ENCODE data around the gene SPOCK2.

SPOCK2 gene

DNA sequence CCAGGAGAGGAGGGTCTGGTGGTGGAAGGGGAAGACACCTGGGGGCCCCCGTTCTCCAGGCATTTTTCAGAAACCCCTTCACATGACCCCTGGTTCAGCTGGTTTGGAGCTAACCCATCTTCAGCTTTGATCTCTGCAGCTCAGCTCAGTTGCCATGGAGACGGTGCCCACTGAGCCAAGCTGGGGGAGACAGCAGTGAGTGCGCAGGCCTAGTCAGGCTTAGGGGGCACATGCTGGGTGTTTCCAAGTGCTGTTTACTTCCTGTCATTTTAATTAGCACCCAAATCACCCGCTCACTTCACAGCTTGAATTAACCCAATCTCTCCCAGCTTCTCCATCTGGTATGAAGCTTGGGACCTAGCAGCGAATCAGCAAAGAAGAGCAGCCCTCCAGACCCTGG lies 9.0 kb downstream of the SPOCK2 start:
- Histone ChIP-seq H3K4me3 (ENCODE audit: low read depth, low read length) (no peak overlapping the region), H3K4me1 (ENCODE audit: control insufficient read depth, insufficient read depth, low read length) (no peaks in the 10 kb centered on the region), H3K36me3 (ENCODE audit: control insufficient read depth in 2 of 2, insufficient read depth in 1 of 2, low read length in 2 of 2) (no peaks in the 10 kb centered on the region), H3K27ac (ENCODE audit: extremely low read depth, low read depth, low read length) (no peak overlapping the region), H3K9me3 (ENCODE audit: control insufficient read depth, insufficient read depth, low read depth, low read length) (no peaks in the 10 kb centered on the region)
- ChIA-PET CTCF (interaction anchor here (0.5 to 1.9 kb wide), 3 partner anchors 9 to 1861 kb away, joined by 3 to 6 read pairs (median 5); no protein-coding TSS in a partner anchor), POLR2A (no interaction called here)
- TF ChIP-seq ZIC2 (tag by site-specific recombination; IDR thresholded peaks at IDR 0.05) = peak; percentile 47
- TF ChIP-seq ZNF184 (tag by site-specific recombination; IDR thresholded peaks at IDR 0.05) = no peak
- TF ChIP-seq, protein P1, sequence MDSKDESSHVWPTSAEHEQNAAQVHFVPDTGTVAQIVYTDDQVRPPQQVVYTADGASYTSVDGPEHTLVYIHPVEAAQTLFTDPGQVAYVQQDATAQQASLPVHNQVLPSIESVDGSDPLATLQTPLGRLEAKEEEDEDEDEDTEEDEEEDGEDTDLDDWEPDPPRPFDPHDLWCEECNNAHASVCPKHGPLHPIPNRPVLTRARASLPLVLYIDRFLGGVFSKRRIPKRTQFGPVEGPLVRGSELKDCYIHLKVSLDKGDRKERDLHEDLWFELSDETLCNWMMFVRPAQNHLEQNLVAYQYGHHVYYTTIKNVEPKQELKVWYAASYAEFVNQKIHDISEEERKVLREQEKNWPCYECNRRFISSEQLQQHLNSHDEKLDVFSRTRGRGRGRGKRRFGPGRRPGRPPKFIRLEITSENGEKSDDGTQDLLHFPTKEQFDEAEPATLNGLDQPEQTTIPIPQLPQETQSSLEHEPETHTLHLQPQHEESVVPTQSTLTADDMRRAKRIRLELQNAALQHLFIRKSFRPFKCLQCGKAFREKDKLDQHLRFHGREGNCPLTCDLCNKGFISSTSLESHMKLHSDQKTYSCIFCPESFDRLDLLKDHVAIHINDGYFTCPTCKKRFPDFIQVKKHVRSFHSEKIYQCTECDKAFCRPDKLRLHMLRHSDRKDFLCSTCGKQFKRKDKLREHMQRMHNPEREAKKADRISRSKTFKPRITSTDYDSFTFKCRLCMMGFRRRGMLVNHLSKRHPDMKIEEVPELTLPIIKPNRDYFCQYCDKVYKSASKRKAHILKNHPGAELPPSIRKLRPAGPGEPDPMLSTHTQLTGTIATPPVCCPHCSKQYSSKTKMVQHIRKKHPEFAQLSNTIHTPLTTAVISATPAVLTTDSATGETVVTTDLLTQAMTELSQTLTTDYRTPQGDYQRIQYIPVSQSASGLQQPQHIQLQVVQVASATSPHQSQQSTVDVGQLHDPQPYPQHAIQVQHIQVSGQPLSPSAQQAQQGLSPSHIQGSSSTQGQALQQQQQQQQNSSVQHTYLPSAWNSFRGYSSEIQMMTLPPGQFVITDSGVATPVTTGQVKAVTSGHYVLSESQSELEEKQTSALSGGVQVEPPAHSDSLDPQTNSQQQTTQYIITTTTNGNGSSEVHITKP (tag by site-specific recombination; IDR thresholded peaks at IDR 0.05) = peak; percentile 48; the same call in 1 of the 2 replicates
- TF ChIP-seq, protein P2, sequence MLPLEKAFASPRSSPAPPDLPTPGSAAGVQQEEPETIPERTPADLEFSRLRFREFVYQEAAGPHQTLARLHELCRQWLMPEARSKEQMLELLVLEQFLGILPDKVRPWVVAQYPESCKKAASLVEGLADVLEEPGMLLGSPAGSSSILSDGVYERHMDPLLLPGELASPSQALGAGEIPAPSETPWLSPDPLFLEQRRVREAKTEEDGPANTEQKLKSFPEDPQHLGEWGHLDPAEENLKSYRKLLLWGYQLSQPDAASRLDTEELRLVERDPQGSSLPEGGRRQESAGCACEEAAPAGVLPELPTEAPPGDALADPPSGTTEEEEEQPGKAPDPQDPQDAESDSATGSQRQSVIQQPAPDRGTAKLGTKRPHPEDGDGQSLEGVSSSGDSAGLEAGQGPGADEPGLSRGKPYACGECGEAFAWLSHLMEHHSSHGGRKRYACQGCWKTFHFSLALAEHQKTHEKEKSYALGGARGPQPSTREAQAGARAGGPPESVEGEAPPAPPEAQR (tag by site-specific recombination; IDR thresholded peaks at IDR 0.05) = no peak

DNA sequence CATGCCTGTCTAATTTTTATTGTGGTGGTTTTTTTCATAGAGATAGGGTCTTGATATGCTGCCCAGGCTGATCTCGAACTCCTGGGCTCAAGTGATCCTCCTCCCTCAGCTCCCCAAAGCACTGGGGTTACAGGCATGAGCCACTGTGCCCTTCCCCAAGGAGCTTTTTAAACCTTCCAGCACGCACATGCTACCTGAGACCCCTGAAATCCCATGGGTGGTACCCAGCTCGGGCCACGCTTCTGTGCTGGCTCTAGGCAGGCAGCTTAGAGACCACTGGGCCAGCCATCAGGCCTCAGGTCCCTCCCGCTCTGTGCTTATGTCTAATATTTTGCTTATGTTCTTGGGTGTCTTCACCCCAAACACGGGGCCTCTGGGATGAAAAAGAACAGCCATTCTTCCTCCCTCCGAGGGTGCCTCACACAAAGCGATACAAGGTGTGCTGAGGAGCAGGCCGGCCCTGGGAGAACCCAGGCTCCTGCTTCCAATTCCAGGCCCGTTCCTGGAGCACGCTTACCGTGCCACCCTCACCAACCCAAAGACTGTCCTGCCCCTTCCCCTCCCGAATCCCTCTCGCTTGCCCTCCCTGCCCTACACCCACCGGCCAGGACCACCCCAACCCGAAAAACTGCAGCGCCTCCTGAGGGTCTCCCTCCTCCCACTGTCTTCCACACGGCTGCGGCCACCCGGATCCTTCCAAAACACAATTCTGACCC lies 10.9 kb downstream of the SPOCK2 start:
- no peak for TF ChIP-seq WT1 (tag by site-specific recombination; IDR thresholded peaks at IDR 0.05)
- 0 out of 2 replicates have a peak, but pooled peaks have one; percentile 18 for TF ChIP-seq ZNF121 (tag by site-specific recombination; IDR thresholded peaks at IDR 0.05)
- POLR2A ChIA-PET = no interaction called here
- Histone ChIP-seq H3K36me3 (ENCODE audit: control insufficient read depth in 2 of 2, insufficient read depth in 1 of 2, low read length in 2 of 2) (no peaks in the 10 kb centered on the region), H3K27ac (ENCODE audit: extremely low read depth, low read depth, low read length) (no peak overlapping the region), H3K9me3 (ENCODE audit: control insufficient read depth, insufficient read depth, low read depth, low read length) (no peaks in the 10 kb centered on the region), H3K4me3 (ENCODE audit: low read depth, low read length) (no peak overlapping the region), H3K4me1 (ENCODE audit: control insufficient read depth, insufficient read depth, low read length) (no peaks in the 10 kb centered on the region)
- CTCF ChIA-PET = interaction anchor here (0.9 to 1.0 kb wide), 2 partner anchors 11 to 13 kb away, joined by 3 to 4 read pairs; partner anchors contain the start of gene SPOCK2

DNA sequence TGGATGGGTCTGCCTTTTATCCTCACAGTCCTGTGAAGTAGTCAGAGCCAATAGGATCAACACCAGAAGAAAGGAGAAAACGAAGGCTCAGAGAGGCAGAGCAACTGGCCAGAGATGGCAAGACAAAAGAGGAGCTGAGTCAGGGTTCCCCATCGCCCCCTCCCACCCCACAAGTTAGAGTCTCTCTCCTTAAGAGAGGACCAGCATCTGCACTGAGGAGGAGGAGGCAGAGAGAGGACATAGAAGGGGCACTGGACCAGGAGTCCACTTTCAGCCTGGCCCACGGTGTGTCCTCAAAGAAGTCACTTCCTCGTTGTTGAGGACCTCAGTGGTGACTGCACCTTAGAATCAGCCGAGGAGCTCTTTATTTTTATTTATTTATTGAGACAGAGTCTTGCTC lies 11.6 kb downstream of the SPOCK2 start:
- H3K9me3 ChIP-seq (ENCODE audit: control insufficient read depth, insufficient read depth, low read depth, low read length) = no peaks in the 10 kb centered on the region
- no peaks in the 10 kb centered on the region for H3K4me1 ChIP-seq (ENCODE audit: control insufficient read depth, insufficient read depth, low read length)
- no peak for TF ChIP-seq SP7 (tag by site-specific recombination; IDR thresholded peaks at IDR 0.05)
- no peak for TF ChIP-seq ZNF157 (tag by site-specific recombination; IDR thresholded peaks at IDR 0.05)
- no peak for TF ChIP-seq ZBTB7A (tag by site-specific recombination; IDR thresholded peaks at IDR 0.05; ENCODE audit: low read depth)
- TF ChIP-seq ZNF626 (tag by site-specific recombination; IDR thresholded peaks at IDR 0.05) = no peak
- no peak for TF ChIP-seq HOXC10 (CRISPR knock-in tag; IDR thresholded peaks at IDR 0.05)
- no peak overlapping the region for H3K4me3 ChIP-seq (ENCODE audit: low read depth, low read length)
- POLR2A ChIA-PET = no interaction called here
- H3K27ac ChIP-seq (ENCODE audit: extremely low read depth, low read depth, low read length) = no peak overlapping the region
- H3K36me3 ChIP-seq (ENCODE audit: control insufficient read depth in 2 of 2, insufficient read depth in 1 of 2, low read length in 2 of 2) = no peaks in the 10 kb centered on the region
- CTCF ChIA-PET = interaction anchor here (0.9 to 1.0 kb wide), 2 partner anchors 12 to 14 kb away, joined by 3 to 4 read pairs; partner anchors contain the start of gene SPOCK2

DNA sequence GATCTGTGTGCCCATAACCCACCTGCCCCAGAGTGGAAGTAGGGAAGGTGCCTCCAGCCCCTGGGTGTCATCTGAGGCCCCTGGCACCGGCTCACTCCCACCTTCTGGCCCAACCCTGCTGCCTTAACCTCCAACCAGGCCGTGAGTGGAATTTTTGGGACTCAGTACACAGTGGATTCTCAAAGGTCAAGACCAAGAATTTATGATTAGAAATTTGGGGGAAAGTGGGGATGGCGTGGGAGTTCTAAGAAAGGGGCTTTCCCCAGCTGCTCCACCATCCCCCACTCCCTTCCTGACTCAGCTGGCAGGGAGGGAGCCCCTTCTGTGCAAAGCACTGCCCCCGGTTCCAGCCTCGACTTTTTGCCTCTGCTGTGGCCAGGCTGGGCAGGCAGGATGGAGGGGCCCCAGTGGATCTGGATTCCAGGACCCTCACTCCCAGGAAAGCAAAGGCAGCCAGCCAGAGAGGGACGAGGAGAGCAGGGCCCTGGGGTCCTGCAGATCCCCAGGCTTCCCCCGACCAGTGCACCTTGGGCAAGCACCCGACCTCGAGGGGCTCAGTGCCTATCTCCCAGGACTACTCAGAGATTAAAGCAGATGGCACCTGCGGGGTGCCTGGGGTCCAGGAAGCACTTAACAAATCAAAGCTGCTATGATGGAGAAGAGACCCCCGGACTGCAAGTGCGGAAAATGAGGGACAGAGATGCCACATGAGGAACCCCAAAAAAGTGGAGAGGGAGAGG lies 12.8 kb downstream of the SPOCK2 start:
- Histone ChIP-seq H3K4me3 (ENCODE audit: low read depth, low read length) (no peak overlapping the region), H3K9me3 (ENCODE audit: control insufficient read depth, insufficient read depth, low read depth, low read length) (no peaks in the 10 kb centered on the region), H3K4me1 (ENCODE audit: control insufficient read depth, insufficient read depth, low read length) (no peaks in the 10 kb centered on the region), H3K36me3 (ENCODE audit: control insufficient read depth in 2 of 2, insufficient read depth in 1 of 2, low read length in 2 of 2) (no peaks in the 10 kb centered on the region), H3K27ac (ENCODE audit: extremely low read depth, low read depth, low read length) (no peak overlapping the region)
- no peak for TF ChIP-seq ZNF391 (tag by site-specific recombination; IDR thresholded peaks at IDR 0.05; ENCODE audit: borderline replicate concordance, low read depth)
- no peak for TF ChIP-seq ZNF837 (tag by site-specific recombination; IDR thresholded peaks at IDR 0.05)
- TF ChIP-seq BCL11A (tag by site-specific recombination; IDR thresholded peaks at IDR 0.05; ENCODE audit: low read depth) = no peak
- TF ChIP-seq ZNF394 (tag by site-specific recombination; IDR thresholded peaks at IDR 0.05; ENCODE audit: borderline replicate concordance) = no peak
- TF ChIP-seq ZNF529 (tag by site-specific recombination; IDR thresholded peaks at IDR 0.05; ENCODE audit: insufficient replicate concordance) = no peak
- TF ChIP-seq ZNF707 (tag by site-specific recombination; IDR thresholded peaks at IDR 0.05) = no peak
- TF ChIP-seq, protein P3, sequence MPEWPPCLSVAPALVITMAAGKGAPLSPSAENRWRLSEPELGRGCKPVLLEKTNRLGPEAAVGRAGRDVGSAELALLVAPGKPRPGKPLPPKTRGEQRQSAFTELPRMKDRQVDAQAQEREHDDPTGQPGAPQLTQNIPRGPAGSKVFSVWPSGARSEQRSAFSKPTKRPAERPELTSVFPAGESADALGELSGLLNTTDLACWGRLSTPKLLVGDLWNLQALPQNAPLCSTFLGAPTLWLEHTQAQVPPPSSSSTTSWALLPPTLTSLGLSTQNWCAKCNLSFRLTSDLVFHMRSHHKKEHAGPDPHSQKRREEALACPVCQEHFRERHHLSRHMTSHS (tag by site-specific recombination; IDR thresholded peaks at IDR 0.05) = no peak
- TF ChIP-seq ZNF366 (tag by site-specific recombination; conservative IDR thresholded peaks at IDR 0.05) = no peak
- TF ChIP-seq ZNF791 (tag by site-specific recombination; IDR thresholded peaks at IDR 0.05) = no peak
- TF ChIP-seq ZBTB17 (tag by site-specific recombination; IDR thresholded peaks at IDR 0.05) = no peak
- TF ChIP-seq ZNF530 (tag by site-specific recombination; IDR thresholded peaks at IDR 0.05; ENCODE audit: low read depth) = no peak
- ChIA-PET CTCF (no interaction called here), POLR2A (no interaction called here)
